HUES64 (cell line): Measurements from ENCODE around the gene SPATS2.
A peak's percentile ranks its signal among the peaks of the same experiment; 100 is the strongest.
"Not testable (repeated sequence)": the region's sequence is repeated elsewhere in the genome, so short reads cannot be mapped to it uniquely, and the experiment has no call there.

Source experiments
- H3K27ac ChIP-seq: 2 replicates; pipeline ENCODE4 v1.7.0; 2013; ENCODE audit warnings: low read depth, low read length, inconsistent platforms
- H3K27me3 ChIP-seq: 2 replicates; pipeline ENCODE4 v1.6.1; 2013; ENCODE audit warnings: mild to moderate bottlenecking, low read length; ENCODE audit not compliant: insufficient read depth
- H3K36me3 ChIP-seq: 2 replicates; pipeline ENCODE4 v1.6.1; 2013; ENCODE audit warnings: mild to moderate bottlenecking, low read length; ENCODE audit not compliant: insufficient read depth
- H3K4me1 ChIP-seq: 2 replicates; pipeline ENCODE4 v1.6.1; 2013; ENCODE audit warnings: mild to moderate bottlenecking, low read length, moderate library complexity; ENCODE audit not compliant: insufficient read depth
- H3K4me3 ChIP-seq: 2 replicates; pipeline ENCODE4 v1.5.1; 2013; ENCODE audit warnings: mild to moderate bottlenecking, low read length, moderate library complexity
- H3K9ac ChIP-seq: 2 replicates; pipeline ENCODE4 v1.6.1; 2013; ENCODE audit warnings: mild to moderate bottlenecking, low read depth, low read length
- H3K9me3 ChIP-seq: 2 replicates; pipeline ENCODE4 v1.6.1; 2013; ENCODE audit warnings: low read depth, low read length; ENCODE audit not compliant: insufficient read depth
- WGBS: fragments of 150-250, 120-280 bp; methylation state at CpG from one replicate; pipeline ENCODE4 v1.1.7; 2013; ENCODE audit warnings: missing lambda C conversion rate; 5-methylcytosine and 5-hydroxymethylcytosine counted together

The SPATS2 gene

DNA sequence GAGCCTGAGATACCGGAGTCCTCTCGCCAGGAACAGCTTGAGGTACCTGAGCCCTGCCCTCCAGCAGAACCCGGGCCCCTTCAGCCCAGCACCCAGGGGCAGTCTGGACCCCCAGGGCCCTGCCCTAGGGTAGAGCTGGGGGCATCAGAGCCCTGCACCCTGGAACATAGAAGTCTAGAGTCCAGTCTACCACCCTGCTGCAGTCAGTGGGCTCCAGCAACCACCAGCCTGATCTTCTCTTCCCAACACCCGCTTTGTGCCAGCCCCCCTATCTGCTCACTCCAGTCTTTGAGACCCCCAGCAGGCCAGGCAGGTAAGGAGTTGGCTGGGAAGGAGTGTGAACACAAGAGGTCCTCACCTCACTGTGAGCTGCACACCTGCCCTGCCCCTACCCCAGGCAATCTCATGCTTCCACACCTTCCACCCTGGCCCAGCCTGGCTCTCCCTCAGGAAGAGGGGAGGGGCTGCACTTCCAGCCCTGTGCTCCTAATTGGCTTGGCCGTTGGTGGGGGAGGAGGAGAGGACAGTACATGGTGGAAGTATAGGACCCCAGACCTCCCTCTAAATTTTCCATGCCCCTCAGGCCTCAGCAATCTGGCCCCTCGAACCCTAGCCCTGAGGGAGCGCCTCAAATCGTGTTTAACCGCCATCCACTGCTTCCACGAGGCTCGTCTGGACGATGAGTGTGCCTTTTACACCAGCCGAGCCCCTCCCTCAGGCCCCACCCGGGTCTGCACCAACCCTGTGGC, 36.5 kb upstream of the SPATS2 start:
- Histone ChIP-seq H3K9ac (no peak overlapping the region), H3K36me3 (peaks cover 35% of the 10 kb centered on the region), H3K4me3 (no peak overlapping the region), H3K27me3 (peaks cover 42% of the 10 kb centered on the region), H3K27ac (no peak overlapping the region), H3K4me1 (no peaks in the 10 kb centered on the region), H3K9me3 (no peaks in the 10 kb centered on the region)
- WGBS = 87% methylated on average over 13 of the region's 14 CpGs

DNA sequence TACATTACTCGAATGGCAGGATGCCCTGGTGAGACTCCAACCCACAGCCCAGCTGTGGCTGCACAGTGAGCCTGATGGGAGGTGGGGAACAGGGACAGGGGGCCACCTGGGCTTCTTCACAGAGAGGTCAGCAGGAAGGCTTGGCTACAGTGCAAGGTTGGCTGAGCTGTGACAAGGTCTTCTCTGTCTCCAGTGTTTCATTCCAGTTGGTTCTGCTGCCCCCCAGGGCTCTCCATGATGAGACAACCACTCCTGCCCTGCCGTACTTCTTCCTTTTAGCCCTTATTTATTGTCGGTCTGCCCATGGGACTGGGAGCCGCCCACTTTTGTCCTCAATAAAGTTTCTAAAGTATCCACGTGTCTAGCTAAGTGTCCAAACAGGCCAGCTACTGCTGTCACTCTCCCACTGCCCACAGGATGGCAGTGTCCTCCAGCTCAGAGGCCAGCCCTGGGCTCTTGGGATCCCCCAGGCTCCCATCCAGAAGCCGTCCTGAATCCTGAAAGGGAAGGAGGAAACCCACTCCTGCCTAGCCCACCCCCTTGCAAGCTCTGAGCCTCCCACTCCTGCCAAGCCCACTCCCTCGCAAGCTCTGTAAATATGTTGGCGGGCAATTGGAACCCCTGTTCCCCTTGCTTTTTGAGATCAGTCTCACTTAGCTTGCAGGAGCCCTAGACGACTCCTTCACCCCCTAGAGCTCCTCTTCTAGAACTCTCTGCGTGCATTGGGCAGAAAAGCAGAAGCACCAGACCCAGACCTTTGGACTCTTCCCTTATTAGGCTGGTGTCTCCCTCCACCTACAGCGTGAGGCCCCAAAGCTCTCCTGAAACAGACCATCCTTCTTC, 35.7 kb upstream of the SPATS2 start:
- Histone ChIP-seq H3K36me3 (peaks cover 27% of the 10 kb centered on the region), H3K27ac (no peak overlapping the region), H3K9ac (no peak overlapping the region), H3K4me1 (no peaks in the 10 kb centered on the region), H3K9me3 (no peaks in the 10 kb centered on the region), H3K4me3 (no peak overlapping the region), H3K27me3 (peaks cover 50% of the 10 kb centered on the region)
- 59% methylated on average over 11 of the region's 11 CpGs for WGBS

DNA sequence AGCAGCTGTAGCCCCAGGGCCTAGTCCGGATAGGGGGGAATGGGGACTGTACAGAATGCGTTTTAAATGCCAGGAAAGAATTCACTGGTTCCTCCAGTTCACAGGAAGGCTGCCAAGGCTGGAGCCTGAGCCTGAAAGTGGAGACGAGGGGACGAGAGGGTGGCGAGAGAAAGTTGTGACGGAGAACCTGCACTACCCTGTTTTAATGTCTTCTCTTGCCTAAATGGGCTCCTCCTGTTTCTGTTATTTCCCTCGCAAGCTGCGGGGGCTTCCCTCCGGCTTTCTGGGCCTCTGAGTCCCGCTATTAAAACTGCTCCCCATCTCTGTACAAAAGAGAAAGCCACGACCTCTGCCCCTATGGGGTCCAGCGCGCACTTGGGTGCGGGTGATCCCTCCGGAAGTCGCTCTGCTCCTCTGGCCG, 34.8 kb upstream of the SPATS2 start:
- H3K9ac ChIP-seq = no peak overlapping the region
- no peaks in the 10 kb centered on the region for H3K4me1 ChIP-seq
- H3K27me3 ChIP-seq = peaks cover 58% of the 10 kb centered on the region
- 27% methylated on average over 17 of the region's 17 CpGs for WGBS
- peak overlapping the region; percentile 44 for H3K4me3 ChIP-seq
- H3K36me3 ChIP-seq = peaks cover 19% of the 10 kb centered on the region
- no peak overlapping the region for H3K27ac ChIP-seq
- H3K9me3 ChIP-seq = no peaks in the 10 kb centered on the region

GRCh38 chr12:49332891-49333371, 34.3 kb upstream of the SPATS2 start:
- Histone ChIP-seq H3K9me3 (no peaks in the 10 kb centered on the region), H3K27ac (no peak overlapping the region), H3K4me3 (peak overlapping the region; percentile 44), H3K9ac (no peak overlapping the region), H3K27me3 (peaks cover 63% of the 10 kb centered on the region), H3K36me3 (peaks cover 15% of the 10 kb centered on the region), H3K4me1 (peaks cover 3% of the 10 kb centered on the region; the same call in 1 of the 2 replicates)
- WGBS = 8% methylated on average over 40 of the region's 40 CpGs

DNA sequence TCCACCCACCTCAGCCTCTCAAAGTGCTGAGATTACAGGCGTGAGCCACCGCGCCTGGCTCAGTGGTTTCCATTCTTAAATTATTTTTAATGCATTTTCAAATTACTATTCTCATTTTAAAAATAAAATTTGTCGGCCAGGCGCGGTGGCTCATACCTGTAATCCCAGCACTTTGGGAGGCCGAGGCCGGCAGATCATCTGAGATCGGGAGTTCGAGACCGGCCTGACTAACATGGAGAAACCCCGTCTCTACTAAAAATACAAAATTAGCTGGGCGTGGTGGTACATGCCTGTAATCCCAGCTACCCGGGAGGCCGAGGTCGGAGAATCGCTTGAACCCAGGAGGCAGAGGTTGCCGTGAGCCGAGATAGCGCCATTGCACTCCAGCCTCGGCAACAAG, 33.5 kb upstream of the SPATS2 start:
- H3K9me3 ChIP-seq, H3K27ac ChIP-seq, H3K4me3 ChIP-seq, H3K9ac ChIP-seq: not testable (repeated sequence)
- 90% methylated on average over 20 of the region's 21 CpGs for WGBS
- Histone ChIP-seq H3K4me1 (peaks cover 12% of the 10 kb centered on the region), H3K36me3 (peaks cover 13% of the 10 kb centered on the region), H3K27me3 (peaks cover 72% of the 10 kb centered on the region)

- no peak overlapping the region for H3K4me3 ChIP-seq
- H3K36me3 ChIP-seq = peaks cover 9% of the 10 kb centered on the region
Measured at GRCh38 chr12:49334226-49334625, 33.0 kb upstream of the SPATS2 start.

DNA sequence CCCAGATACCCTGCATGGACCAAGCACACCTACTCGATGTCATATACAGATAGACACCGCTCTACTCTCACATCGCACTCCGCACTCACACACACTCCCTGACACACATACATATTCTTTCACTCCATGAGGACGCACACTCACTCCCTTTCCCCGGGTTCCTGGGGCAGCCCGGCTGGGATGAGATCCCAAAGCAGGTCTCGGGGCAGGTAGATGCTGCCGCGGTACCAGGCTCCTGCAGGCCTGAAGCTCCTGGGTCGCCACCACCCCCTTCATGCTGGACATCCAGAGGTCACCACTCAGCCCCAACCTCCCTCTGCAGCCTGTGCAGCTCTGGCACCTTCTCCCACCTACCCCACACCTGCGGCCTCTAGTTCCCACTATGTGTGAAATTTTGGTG, 32.6 kb upstream of the SPATS2 start:
- peaks cover 5% of the 10 kb centered on the region for H3K36me3 ChIP-seq
- H3K9me3 ChIP-seq = no peaks in the 10 kb centered on the region
- H3K27me3 ChIP-seq = peaks cover 81% of the 10 kb centered on the region
- H3K9ac ChIP-seq = no peak overlapping the region
- H3K27ac ChIP-seq = no peak overlapping the region
- no peak overlapping the region for H3K4me3 ChIP-seq
- WGBS = 87% methylated on average over 12 of the region's 12 CpGs
- peaks cover 17% of the 10 kb centered on the region for H3K4me1 ChIP-seq

More at GRCh38 chr12:49334226-49334625, 33.0 kb upstream of the SPATS2 start:
- H3K9me3 ChIP-seq = no peaks in the 10 kb centered on the region
- 88% methylated on average over 19 of the region's 19 CpGs for WGBS
- peaks cover 16% of the 10 kb centered on the region for H3K4me1 ChIP-seq
- H3K27ac ChIP-seq = no peak overlapping the region
- peaks cover 76% of the 10 kb centered on the region for H3K27me3 ChIP-seq
- H3K9ac ChIP-seq = no peak overlapping the region

DNA sequence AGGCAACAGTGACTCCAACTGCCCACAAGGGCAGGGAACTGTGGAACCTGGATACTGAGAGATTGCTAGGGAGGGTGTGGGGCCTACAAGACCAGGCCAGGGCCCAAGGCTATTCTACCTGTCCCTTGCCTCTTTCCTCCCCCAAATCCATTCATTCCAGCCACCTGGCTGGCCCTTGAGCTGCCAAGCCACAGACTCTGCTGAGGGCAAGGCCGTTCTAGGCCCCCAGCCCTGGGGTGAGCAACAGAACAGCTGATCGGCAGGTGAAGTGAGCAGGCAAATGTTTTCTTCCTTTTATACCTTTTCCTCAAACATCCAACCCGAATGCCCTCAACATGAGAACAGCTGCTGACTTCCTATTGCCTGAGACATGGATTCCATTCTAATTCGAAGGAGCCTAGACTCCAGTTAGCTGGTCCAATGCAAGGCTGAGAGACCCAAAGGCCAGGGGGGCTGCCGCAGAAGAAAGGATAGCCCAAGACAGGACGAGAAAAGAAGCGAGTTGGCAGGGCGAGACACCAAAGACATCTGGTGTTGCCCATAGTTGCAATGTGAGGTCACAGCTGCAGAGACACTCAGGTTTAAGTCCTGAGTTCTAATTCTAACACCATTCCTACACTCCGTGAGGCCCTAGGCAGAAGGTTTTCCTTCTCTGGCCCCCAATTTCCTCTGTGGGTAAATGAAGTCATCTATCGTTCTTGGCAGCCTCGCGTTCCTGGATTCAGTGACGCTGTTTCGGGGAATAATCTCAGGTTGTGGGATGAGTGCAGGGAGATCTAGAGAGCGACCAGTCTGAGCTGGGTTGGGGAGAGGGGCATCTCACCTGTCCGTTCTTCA, 31.9 kb upstream of the SPATS2 start:
- WGBS = 74% methylated on average over 16 of the region's 16 CpGs

DNA sequence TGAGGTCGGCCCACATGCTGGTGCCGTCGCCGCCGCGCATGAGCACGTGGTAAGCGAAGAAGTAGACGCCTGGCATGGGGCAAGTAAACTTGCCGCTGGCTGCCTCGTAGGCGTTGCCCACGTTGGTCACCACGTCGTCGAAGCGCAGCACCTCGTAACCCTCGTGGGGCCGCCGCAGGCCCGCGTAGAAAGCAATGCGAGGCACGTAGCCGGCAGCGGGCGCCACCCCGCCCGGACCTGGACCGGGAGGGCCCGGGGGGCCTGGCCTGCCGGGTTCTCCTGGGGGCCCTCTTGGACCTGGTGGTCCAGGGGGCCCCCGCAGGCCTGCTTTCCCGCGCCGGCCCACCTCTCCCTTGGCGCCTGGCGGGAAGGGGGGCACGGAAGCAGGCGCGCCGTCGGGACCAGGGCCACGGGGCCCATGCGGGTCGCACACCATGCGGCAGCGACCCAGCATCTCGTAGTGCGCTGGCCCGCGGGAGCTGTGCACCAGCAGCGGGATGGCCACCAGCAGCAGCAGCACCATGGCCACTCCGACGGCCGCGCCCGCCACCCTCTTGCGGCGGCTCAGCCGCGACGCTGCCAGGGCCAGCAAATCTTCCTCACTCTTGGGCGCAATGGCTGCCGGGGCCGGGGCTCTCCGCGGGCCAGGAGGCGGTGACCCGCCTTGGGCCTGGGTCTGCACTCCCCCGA, 31.2 kb upstream of the SPATS2 start:
- Histone ChIP-seq H3K9ac (no peak overlapping the region), H3K27ac (no peak overlapping the region), H3K4me3 (peak overlapping the region; percentile 33), H3K36me3 (no peaks in the 10 kb centered on the region), H3K9me3 (no peaks in the 10 kb centered on the region), H3K4me1 (peaks cover 17% of the 10 kb centered on the region), H3K27me3 (peaks cover 95% of the 10 kb centered on the region)
- WGBS = 20% methylated on average over 72 of the region's 72 CpGs

More for the DNA sequence above, 31.9 kb upstream of the SPATS2 start:
- H3K27ac ChIP-seq = no peak overlapping the region
- H3K4me1 ChIP-seq = peaks cover 17% of the 10 kb centered on the region
- H3K4me3 ChIP-seq = no peak overlapping the region
- no peaks in the 10 kb centered on the region for H3K9me3 ChIP-seq
- peaks cover 87% of the 10 kb centered on the region for H3K27me3 ChIP-seq
- H3K36me3 ChIP-seq = no peaks in the 10 kb centered on the region; the same call in 1 of the 2 replicates
- no peak overlapping the region for H3K9ac ChIP-seq
